Measurements from ENCODE around the gene RAI14. TPM values are rescaled to one million over a fixed set of nuclear protein-coding genes. Genes with fewer than 3 reads are reported as not detected.

Gene RAI14
- total and polyA plus RNA-seq, 2 donors from 2014 or later: 13.2 to 60.3 TPM

GRCh38 chr5:34687269-34688011 is 31.3 kb downstream of the RAI14 start:
- Histone ChIP-seq H3K9ac (ENCODE audit: low read length in 3 of 3) (peak overlapping the region in 1 of 3 donors; percentile 28), H3K27me3 (ENCODE audit: control insufficient read depth, insufficient read depth, low read length) (no peaks in the 10 kb centered on the region), H3K27ac (ENCODE audit: low read depth in 2 of 2, low read length in 2 of 2) (peak overlapping the region; percentile 2 to 79), H3K4me1 (ENCODE audit: control insufficient read depth in 2 of 3, insufficient read depth in 2 of 3, low read depth in 1 of 3, low read length in 3 of 3) (peaks cover 18 to 30% (median 21%) of the 10 kb centered on the region in 3 donors), H3K9me3 (ENCODE audit: control insufficient read depth in 2 of 3, insufficient read depth in 1 of 3, low read length in 3 of 3) (no peaks in the 10 kb centered on the region), H3K36me3 (ENCODE audit: control insufficient read depth in 2 of 3, insufficient read depth in 3 of 3, low read length in 3 of 3) (peaks cover 0 to 3% (median 0%) of the 10 kb centered on the region in 3 donors), H3K4me3 (ENCODE audit: low read length in 3 of 3) (peak overlapping the region in 2 of 3 donors; percentile 32 to 37)
- intact Hi-C loops (cut with DNase I): no loop called here
- FAIRE-seq (no peak), DNase-seq (no peak)
- no peak for TF ChIP-seq CTCF (IDR thresholded peaks at IDR 0.05; ENCODE audit: borderline replicate concordance, extremely low read depth, insufficient read depth)

- intact Hi-C loops (cut with DNase I): no loop called here
- Histone ChIP-seq H3K4me1 (ENCODE audit: control insufficient read depth in 2 of 3, insufficient read depth in 2 of 3, low read depth in 1 of 3, low read length in 3 of 3) (peaks cover 18 to 24% (median 21%) of the 10 kb centered on the region in 3 donors), H3K9me3 (ENCODE audit: control insufficient read depth in 2 of 3, insufficient read depth in 1 of 3, low read length in 3 of 3) (no peaks in the 10 kb centered on the region), H3K4me3 (ENCODE audit: low read length in 3 of 3) (no peak overlapping the region), H3K27ac (ENCODE audit: low read depth in 2 of 2, low read length in 2 of 2) (no peak overlapping the region), H3K36me3 (ENCODE audit: control insufficient read depth in 2 of 3, insufficient read depth in 3 of 3, low read length in 3 of 3) (peaks cover 0 to 3% (median 0%) of the 10 kb centered on the region in 3 donors), H3K27me3 (ENCODE audit: control insufficient read depth, insufficient read depth, low read length) (no peaks in the 10 kb centered on the region), H3K9ac (ENCODE audit: low read length in 3 of 3) (peak overlapping the region in 1 of 3 donors; percentile 17)
- TF ChIP-seq CTCF (IDR thresholded peaks at IDR 0.05; ENCODE audit: borderline replicate concordance, extremely low read depth, insufficient read depth): no peak
- FAIRE-seq (no peak), DNase-seq (no peak)
Measured at GRCh38 chr5:34688015-34688810, 32.1 kb downstream of the RAI14 start.

GRCh38 chr5:34690301-34690700 is 34.2 kb downstream of the RAI14 start:
- Histone ChIP-seq H3K36me3 (ENCODE audit: control insufficient read depth in 2 of 3, insufficient read depth in 3 of 3, low read length in 3 of 3) (peaks cover 0 to 3% (median 0%) of the 10 kb centered on the region in 3 donors), H3K4me1 (ENCODE audit: control insufficient read depth in 2 of 3, insufficient read depth in 2 of 3, low read depth in 1 of 3, low read length in 3 of 3) (peaks cover 13 to 26% (median 19%) of the 10 kb centered on the region in 3 donors), H3K4me3 (ENCODE audit: low read length in 3 of 3) (no peak overlapping the region), H3K9ac (ENCODE audit: low read length in 3 of 3) (no peak overlapping the region), H3K9me3 (ENCODE audit: control insufficient read depth in 2 of 3, insufficient read depth in 1 of 3, low read length in 3 of 3) (no peaks in the 10 kb centered on the region), H3K27me3 (ENCODE audit: control insufficient read depth, insufficient read depth, low read length) (no peaks in the 10 kb centered on the region), H3K27ac (ENCODE audit: low read depth in 2 of 2, low read length in 2 of 2) (no peak overlapping the region)
- FAIRE-seq: no peak
- intact Hi-C loops (cut with DNase I): no loop called here
- DNase-seq: no peak
- no peak for TF ChIP-seq CTCF (IDR thresholded peaks at IDR 0.05; ENCODE audit: borderline replicate concordance, extremely low read depth, insufficient read depth)

All from kidney (tissue), 14 donors.